Measurements from ENCODE around the gene SARNP.

GRCh38 chr12:55734595-55734994, 82.9 kb downstream of the SARNP start:
- TF ChIP-seq, protein P1, sequence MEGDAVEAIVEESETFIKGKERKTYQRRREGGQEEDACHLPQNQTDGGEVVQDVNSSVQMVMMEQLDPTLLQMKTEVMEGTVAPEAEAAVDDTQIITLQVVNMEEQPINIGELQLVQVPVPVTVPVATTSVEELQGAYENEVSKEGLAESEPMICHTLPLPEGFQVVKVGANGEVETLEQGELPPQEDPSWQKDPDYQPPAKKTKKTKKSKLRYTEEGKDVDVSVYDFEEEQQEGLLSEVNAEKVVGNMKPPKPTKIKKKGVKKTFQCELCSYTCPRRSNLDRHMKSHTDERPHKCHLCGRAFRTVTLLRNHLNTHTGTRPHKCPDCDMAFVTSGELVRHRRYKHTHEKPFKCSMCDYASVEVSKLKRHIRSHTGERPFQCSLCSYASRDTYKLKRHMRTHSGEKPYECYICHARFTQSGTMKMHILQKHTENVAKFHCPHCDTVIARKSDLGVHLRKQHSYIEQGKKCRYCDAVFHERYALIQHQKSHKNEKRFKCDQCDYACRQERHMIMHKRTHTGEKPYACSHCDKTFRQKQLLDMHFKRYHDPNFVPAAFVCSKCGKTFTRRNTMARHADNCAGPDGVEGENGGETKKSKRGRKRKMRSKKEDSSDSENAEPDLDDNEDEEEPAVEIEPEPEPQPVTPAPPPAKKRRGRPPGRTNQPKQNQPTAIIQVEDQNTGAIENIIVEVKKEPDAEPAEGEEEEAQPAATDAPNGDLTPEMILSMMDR (conservative IDR thresholded peaks at IDR 0.05; ENCODE audit: low read length) = no peak
- TF ChIP-seq EZH2phosphoT487 (IDR thresholded peaks at IDR 0.05; ENCODE audit: borderline replicate concordance, low read depth, low read length) = no peak
